ENCODE data around the gene XCL1.

DNA sequence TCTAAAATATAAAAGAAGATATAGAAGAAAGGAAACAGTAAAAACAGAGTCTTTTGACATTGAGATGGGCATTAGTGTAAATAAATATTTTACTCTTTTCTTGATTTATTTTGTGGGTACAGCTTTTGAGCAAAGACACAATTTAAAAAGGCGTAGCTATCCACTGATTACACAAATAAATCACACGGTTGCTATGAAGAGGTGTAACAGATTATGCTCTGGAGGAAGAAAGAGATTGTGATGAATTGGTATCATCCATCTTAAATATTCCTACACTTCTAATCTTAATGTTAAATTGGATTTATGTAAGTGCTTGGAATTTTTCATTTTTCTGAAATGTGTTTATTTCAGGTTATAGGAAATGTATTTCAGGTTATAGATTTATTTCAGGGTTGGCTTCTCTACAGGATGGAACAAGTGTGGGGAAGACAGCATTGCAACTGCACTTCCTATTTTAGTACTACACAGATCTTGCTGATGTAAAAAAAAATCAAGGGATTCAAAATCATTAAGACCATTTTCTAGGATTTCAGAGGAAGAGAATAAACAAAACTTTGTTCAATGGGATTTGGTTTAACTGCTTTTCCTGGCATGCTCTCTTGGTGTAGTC lies 15.3 kb downstream of the XCL1 start:
- TF ChIP-seq, protein P1, sequence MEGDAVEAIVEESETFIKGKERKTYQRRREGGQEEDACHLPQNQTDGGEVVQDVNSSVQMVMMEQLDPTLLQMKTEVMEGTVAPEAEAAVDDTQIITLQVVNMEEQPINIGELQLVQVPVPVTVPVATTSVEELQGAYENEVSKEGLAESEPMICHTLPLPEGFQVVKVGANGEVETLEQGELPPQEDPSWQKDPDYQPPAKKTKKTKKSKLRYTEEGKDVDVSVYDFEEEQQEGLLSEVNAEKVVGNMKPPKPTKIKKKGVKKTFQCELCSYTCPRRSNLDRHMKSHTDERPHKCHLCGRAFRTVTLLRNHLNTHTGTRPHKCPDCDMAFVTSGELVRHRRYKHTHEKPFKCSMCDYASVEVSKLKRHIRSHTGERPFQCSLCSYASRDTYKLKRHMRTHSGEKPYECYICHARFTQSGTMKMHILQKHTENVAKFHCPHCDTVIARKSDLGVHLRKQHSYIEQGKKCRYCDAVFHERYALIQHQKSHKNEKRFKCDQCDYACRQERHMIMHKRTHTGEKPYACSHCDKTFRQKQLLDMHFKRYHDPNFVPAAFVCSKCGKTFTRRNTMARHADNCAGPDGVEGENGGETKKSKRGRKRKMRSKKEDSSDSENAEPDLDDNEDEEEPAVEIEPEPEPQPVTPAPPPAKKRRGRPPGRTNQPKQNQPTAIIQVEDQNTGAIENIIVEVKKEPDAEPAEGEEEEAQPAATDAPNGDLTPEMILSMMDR (IDR thresholded peaks at IDR 0.05), result no peak
- no peak for TF ChIP-seq POLR2A (IDR thresholded peaks at IDR 0.05)

Data from lower leg skin (tissue), 3 donors.